Stimulated activated naive CD8-positive, alpha-beta T cell treated with anti-CD3 and anti-CD28 coated beads, Interleukin-15, Interleukin-2, amounts not matched to agents 100 ng/mL and 50 ng/mL, for 24 hours (primary cell): ENCODE results near the gene HOXA3.

ENCODE experiments used
- H3K27ac Mint-ChIP-seq: one replicate; pipeline ENCODE4 v1.8.0; 2021; ENCODE audit warnings: mild to moderate bottlenecking, mixed read lengths
- H3K27me3 Mint-ChIP-seq: one replicate; pipeline ENCODE4 v1.8.0; 2021; ENCODE audit warnings: mixed read lengths
- H3K36me3 Mint-ChIP-seq: one replicate; pipeline ENCODE4 v1.8.0; 2021; ENCODE audit warnings: low read depth, mixed read lengths
- H3K4me1 Mint-ChIP-seq: one replicate; pipeline ENCODE4 v1.8.0; 2021; ENCODE audit warnings: low read depth, mixed read lengths
- H3K4me3 Mint-ChIP-seq: one replicate; pipeline ENCODE4 v1.8.0; 2021; ENCODE audit warnings: mild to moderate bottlenecking, mixed read lengths
- H3K9me3 Mint-ChIP-seq: one replicate; pipeline ENCODE4 v1.8.0; 2021; ENCODE audit warnings: mixed read lengths

Gene HOXA3

GRCh38 chr7:27184337-27185012, 32.1 kb upstream of the HOXA3 start:
- Mint-ChIP-seq H3K36me3 (no peaks in the 10 kb centered on the region), H3K27ac (no peak overlapping the region), H3K4me3 (peak overlapping the region; percentile 69), H3K9me3 (no peaks in the 10 kb centered on the region), H3K4me1 (peaks cover 37% of the 10 kb centered on the region), H3K27me3 (peaks cover 83% of the 10 kb centered on the region)

- no peak overlapping the region for H3K27ac Mint-ChIP-seq
- no peaks in the 10 kb centered on the region for H3K9me3 Mint-ChIP-seq
- peaks cover 41% of the 10 kb centered on the region for H3K4me1 Mint-ChIP-seq
- peak overlapping the region; percentile 69 for H3K4me3 Mint-ChIP-seq
- H3K27me3 Mint-ChIP-seq = peaks cover 85% of the 10 kb centered on the region
- no peaks in the 10 kb centered on the region for H3K36me3 Mint-ChIP-seq
Observed at GRCh38 chr7:27183682-27184336, 31.4 kb upstream of the HOXA3 start.

DNA sequence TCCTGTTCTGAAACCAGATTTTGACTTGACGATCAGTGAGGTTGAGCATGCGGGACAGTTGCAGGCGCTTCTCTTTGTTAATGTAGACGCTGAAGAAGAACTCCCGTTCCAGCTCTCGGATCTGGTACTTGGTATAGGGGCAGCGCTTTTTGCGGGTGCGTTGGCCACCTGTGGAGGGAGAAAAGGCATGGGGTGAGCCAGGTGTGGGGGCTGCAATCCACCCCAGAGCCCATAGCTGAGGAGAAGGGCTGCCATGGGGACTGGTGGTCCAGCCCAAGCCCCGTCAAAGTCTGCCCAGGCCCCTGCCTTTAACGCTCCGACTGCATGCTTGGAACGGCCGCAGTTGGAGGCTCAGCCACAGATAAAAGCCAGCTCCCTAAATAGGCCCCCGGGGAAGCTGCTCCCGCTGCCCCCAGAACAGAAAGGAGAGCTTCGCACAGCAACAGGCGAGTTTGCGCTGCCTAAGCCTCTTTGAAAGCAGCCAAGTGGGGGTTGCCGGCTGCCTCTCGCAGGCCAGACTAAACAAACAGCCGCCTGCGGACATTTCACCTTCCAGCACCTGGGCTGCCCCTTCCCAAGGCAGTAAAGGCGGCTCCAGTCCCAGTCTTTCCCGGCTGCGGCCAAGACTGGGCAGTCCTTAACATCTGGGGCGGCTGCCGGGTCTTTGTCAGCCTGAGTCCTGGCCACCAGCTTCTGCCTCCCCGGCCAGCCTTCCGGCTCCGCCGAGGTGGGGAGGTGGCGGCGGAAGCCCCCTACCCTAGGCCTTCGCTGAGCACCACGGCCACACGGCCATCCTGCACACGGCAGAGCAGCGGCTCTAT, 30.7 kb upstream of the HOXA3 start:
- Mint-ChIP-seq H3K36me3 (no peaks in the 10 kb centered on the region), H3K4me1 (peaks cover 34% of the 10 kb centered on the region), H3K27ac (no peak overlapping the region), H3K27me3 (peaks cover 84% of the 10 kb centered on the region), H3K9me3 (no peaks in the 10 kb centered on the region), H3K4me3 (no peak overlapping the region)

- H3K4me3 Mint-ChIP-seq = no peak overlapping the region
- peaks cover 82% of the 10 kb centered on the region for H3K27me3 Mint-ChIP-seq
- no peak overlapping the region for H3K27ac Mint-ChIP-seq
- H3K4me1 Mint-ChIP-seq = peaks cover 29% of the 10 kb centered on the region
- no peaks in the 10 kb centered on the region for H3K9me3 Mint-ChIP-seq
- H3K36me3 Mint-ChIP-seq = no peaks in the 10 kb centered on the region
Observed at GRCh38 chr7:27182285-27182841, 30.0 kb upstream of the HOXA3 start.

- no peak overlapping the region for H3K4me3 Mint-ChIP-seq
- no peaks in the 10 kb centered on the region for H3K36me3 Mint-ChIP-seq
- no peaks in the 10 kb centered on the region for H3K9me3 Mint-ChIP-seq
- H3K4me1 Mint-ChIP-seq = peaks cover 29% of the 10 kb centered on the region
- no peak overlapping the region for H3K27ac Mint-ChIP-seq
- peaks cover 76% of the 10 kb centered on the region for H3K27me3 Mint-ChIP-seq
Observed at GRCh38 chr7:27181795-27182275, 29.5 kb upstream of the HOXA3 start.

- no peaks in the 10 kb centered on the region for H3K9me3 Mint-ChIP-seq
- H3K36me3 Mint-ChIP-seq = no peaks in the 10 kb centered on the region
- peaks cover 25% of the 10 kb centered on the region for H3K4me1 Mint-ChIP-seq
- peaks cover 76% of the 10 kb centered on the region for H3K27me3 Mint-ChIP-seq
- no peak overlapping the region for H3K27ac Mint-ChIP-seq
- no peak overlapping the region for H3K4me3 Mint-ChIP-seq
Observed at GRCh38 chr7:27180431-27181420, 28.3 kb upstream of the HOXA3 start.

DNA sequence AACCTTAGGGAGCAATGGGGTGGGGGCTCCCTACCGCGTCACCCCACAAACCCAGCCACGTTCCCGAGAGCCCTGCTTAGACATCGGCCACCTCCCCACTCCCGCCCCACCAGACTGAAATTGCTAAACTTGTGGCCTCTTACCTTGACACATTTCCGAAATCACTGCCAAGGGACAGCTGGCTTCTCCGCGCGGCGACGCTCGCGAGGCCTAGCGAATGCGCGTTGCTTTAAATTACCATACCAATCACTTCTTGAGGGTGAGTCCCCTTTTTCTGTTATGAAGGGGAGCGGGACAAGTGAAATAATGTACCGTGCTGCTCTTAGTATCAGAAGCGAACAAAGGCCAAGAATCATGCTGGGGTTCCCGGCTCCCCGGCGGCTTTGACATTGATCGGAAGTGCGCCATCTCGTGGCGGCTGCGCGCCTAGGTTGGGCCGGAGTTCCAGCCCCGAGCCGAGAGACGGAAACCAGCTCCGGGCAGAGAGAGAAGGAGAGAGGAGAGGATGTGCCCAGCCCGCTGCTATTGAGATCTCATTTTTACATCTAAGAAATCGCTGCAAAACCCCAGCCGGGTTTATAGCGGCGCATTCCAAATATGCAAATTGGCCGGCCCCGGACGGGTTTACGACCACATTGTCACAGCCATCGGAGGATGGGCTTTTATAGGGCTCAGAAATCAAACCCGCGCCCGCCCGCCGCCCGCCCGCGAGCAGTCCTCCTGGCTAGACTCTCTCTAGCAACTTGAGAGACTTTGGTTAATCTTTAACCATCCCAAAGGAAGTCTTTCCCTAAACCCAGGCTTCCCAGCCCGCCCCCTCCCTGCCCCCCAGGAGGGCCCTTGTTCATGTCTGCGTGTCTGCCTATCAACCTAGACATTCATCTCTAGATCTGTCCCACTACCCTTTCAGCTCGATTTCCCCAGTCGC, 27.4 kb upstream of the HOXA3 start:
- H3K4me3 Mint-ChIP-seq = peak overlapping the region; percentile 4
- no peaks in the 10 kb centered on the region for H3K36me3 Mint-ChIP-seq
- H3K27me3 Mint-ChIP-seq = peaks cover 74% of the 10 kb centered on the region
- H3K27ac Mint-ChIP-seq = no peak overlapping the region
- H3K9me3 Mint-ChIP-seq = no peaks in the 10 kb centered on the region
- H3K4me1 Mint-ChIP-seq = peaks cover 19% of the 10 kb centered on the region

GRCh38 chr7:27179030-27179429, 26.6 kb upstream of the HOXA3 start:
- Mint-ChIP-seq H3K4me3 (no peak overlapping the region), H3K27me3 (peaks cover 73% of the 10 kb centered on the region), H3K27ac (no peak overlapping the region), H3K9me3 (no peaks in the 10 kb centered on the region), H3K36me3 (no peaks in the 10 kb centered on the region), H3K4me1 (peaks cover 18% of the 10 kb centered on the region)

- Mint-ChIP-seq H3K4me1 (peaks cover 13% of the 10 kb centered on the region), H3K27ac (no peak overlapping the region), H3K36me3 (no peaks in the 10 kb centered on the region), H3K4me3 (no peak overlapping the region), H3K27me3 (peaks cover 68% of the 10 kb centered on the region), H3K9me3 (no peaks in the 10 kb centered on the region)
Observed at GRCh38 chr7:27178366-27178765, 26.0 kb upstream of the HOXA3 start.

- Mint-ChIP-seq H3K27ac (no peak overlapping the region), H3K36me3 (no peaks in the 10 kb centered on the region), H3K4me1 (peaks cover 13% of the 10 kb centered on the region), H3K9me3 (no peaks in the 10 kb centered on the region), H3K27me3 (peaks cover 65% of the 10 kb centered on the region), H3K4me3 (no peak overlapping the region)
Observed at GRCh38 chr7:27177795-27178320, 25.5 kb upstream of the HOXA3 start.

DNA sequence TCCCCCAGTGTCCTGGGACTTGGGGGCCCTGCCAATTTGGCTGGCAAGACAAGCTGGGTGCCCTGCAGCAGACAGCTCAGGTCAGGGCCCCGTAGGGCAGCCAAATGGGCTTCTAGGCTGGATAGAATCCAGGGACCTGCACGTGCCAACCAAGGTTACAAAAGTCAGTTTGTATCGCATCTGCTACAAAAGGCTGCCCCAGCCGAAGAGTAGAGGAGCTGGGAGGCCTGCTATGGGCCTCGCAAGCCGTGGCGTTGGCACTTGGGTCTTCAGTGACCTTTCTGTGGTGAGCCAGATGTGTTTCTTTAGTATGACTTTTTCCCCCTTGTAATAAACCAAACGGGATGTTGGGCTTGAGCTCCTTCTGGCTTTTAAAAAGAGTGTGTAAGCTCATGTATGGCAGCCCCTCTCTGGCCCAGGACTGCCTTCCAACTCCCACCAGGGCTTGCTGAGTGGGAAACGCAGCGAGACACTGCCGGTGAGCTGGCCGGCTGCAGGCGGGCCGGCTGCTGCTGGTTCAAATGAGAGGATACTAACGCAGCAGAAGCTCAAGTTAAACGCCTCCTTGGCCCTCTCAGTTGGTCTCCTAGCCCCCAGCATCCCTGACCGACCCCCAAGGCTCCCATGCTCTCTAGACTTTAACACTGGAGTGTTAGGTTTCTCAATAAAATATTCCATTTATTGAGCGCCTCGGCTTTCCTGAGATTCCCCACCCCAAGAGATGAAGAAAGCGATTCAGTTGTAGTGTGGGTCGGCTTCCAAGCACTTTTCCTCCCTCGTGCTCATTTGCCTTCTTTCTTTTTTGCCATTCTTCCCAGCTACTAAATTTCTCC, 24.8 kb upstream of the HOXA3 start:
- H3K27me3 Mint-ChIP-seq = peaks cover 63% of the 10 kb centered on the region
- H3K9me3 Mint-ChIP-seq = no peaks in the 10 kb centered on the region
- H3K4me1 Mint-ChIP-seq = peaks cover 16% of the 10 kb centered on the region
- no peak overlapping the region for H3K27ac Mint-ChIP-seq
- no peaks in the 10 kb centered on the region for H3K36me3 Mint-ChIP-seq
- no peak overlapping the region for H3K4me3 Mint-ChIP-seq

- Mint-ChIP-seq H3K36me3 (no peaks in the 10 kb centered on the region), H3K9me3 (no peaks in the 10 kb centered on the region), H3K4me3 (no peak overlapping the region), H3K4me1 (peaks cover 23% of the 10 kb centered on the region), H3K27me3 (peaks cover 65% of the 10 kb centered on the region), H3K27ac (no peak overlapping the region)
Observed at GRCh38 chr7:27176524-27176845, 24.1 kb upstream of the HOXA3 start.
